ENCODE measurements around the gene SAMD11.

DNA sequence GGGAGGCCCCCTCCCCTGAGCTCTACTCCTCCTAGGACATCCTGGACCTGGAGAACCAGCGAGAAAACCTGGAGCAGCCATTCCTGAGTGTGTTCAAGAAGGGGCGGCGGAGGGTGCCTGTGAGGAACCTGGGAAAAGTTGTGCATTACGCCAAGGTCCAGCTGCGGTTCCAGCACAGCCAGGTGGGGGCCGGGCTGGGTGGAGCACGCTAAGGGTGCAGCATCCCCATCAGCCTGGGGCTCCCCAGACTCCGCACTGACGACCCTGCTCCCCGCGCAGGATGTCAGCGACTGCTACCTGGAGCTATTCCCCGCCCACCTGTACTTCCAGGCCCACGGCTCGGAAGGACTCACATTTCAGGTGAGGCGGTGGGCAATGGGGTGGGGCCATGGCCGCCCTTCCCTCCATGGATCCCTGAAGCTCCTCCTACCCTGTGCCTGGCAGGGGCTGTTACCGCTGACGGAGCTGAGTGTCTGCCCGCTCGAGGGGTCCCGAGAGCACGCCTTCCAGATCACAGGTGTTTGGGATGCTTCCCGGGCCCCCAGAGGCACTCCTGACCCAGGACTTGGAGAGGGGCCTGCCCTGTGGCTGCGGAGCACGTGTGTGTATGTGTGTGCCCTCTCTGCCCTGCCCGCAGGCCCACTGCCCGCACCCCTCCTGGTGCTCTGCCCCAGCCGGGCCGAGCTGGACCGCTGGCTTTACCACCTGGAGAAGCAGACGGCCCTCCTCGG lies 46.7 kb downstream of the SAMD11 start:
- TF ChIP-seq, protein P1, sequence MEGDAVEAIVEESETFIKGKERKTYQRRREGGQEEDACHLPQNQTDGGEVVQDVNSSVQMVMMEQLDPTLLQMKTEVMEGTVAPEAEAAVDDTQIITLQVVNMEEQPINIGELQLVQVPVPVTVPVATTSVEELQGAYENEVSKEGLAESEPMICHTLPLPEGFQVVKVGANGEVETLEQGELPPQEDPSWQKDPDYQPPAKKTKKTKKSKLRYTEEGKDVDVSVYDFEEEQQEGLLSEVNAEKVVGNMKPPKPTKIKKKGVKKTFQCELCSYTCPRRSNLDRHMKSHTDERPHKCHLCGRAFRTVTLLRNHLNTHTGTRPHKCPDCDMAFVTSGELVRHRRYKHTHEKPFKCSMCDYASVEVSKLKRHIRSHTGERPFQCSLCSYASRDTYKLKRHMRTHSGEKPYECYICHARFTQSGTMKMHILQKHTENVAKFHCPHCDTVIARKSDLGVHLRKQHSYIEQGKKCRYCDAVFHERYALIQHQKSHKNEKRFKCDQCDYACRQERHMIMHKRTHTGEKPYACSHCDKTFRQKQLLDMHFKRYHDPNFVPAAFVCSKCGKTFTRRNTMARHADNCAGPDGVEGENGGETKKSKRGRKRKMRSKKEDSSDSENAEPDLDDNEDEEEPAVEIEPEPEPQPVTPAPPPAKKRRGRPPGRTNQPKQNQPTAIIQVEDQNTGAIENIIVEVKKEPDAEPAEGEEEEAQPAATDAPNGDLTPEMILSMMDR (IDR thresholded peaks at IDR 0.05) = no peak
- TF ChIP-seq POLR2A (IDR thresholded peaks at IDR 0.05) (no peak), EP300 (IDR thresholded peaks at IDR 0.05) (no peak)
